RWPE1 (cell line): ENCODE measurements around the gene GPATCH2.

Experiments
- CTCF ChIA-PET: fragments of 350-600 bp; sonication (Branson Sonifier 250); formaldehyde crosslinking; extraction: SDS; loops from one replicate; lab custom pipeline; 2021; lab: Yijun Ruan, JAX
- POLR2A ChIA-PET: fragments of 400-600 bp; formaldehyde crosslinking; extraction: SDS; loops from one replicate; lab custom pipeline; 2020; ENCODE audit warnings: antibody characterized with exemption; ENCODE audit not compliant: low non-redundant PET; lab: Yijun Ruan, JAX
- DNase-seq: peaks from one replicate; pipeline ENCODE4 v3.0.0; 2012; ENCODE audit warnings: low spot score
- H3K27ac ChIP-seq: fragments of 450-650 bp; 2 replicates; pipeline ENCODE4 v1.5.1; 2017
- CTCF ChIP-seq: fragments of 450-650 bp; conservative IDR thresholded peaks from 2 replicates; pipeline ENCODE4 v1.5.1; 2017; ENCODE audit warnings: low read depth, mild to moderate bottlenecking

Gene GPATCH2

GRCh38 chr1:217418269-217419193, 212.4 kb downstream of the GPATCH2 start:
- DNase-seq, result no peak
- no peak overlapping the region for H3K27ac ChIP-seq
- POLR2A ChIA-PET, result no interaction called here
- CTCF ChIA-PET, result interaction anchor here (0.7 kb wide), 1 partner anchor 38 kb away, joined by 4 read pairs; no protein-coding TSS in a partner anchor
- no peak for TF ChIP-seq CTCF

- H3K27ac ChIP-seq, result no peak overlapping the region
- DNase-seq, result no peak
- TF ChIP-seq CTCF, result no peak
- POLR2A ChIA-PET, result no interaction called here
- CTCF ChIA-PET, result interaction anchor here (0.6 kb wide), 1 partner anchor 243 kb away, joined by 5 read pairs; no protein-coding TSS in a partner anchor
These were observed 213.5 kb downstream of the GPATCH2 start for GRCh38 chr1:217417363-217417762.

GRCh38 chr1:217407534-217408001, 223.3 kb downstream of the GPATCH2 start:
- DNase-seq, result no peak
- ChIA-PET POLR2A (no interaction called here), CTCF (no interaction called here)
- H3K27ac ChIP-seq, result no peak overlapping the region
- no peak for TF ChIP-seq CTCF

- DNase-seq, result no peak
- POLR2A ChIA-PET, result no interaction called here
- H3K27ac ChIP-seq, result no peak overlapping the region
- TF ChIP-seq CTCF, result no peak
- CTCF ChIA-PET, result interaction anchor here (0.6 kb wide), 1 partner anchor 9 kb away, joined by 4 read pairs; no protein-coding TSS in a partner anchor
These were observed 227.7 kb downstream of the GPATCH2 start for GRCh38 chr1:217403026-217403720.

- DNase-seq, result no peak
- POLR2A ChIA-PET, result no interaction called here
- CTCF ChIA-PET, result no interaction called here
- H3K27ac ChIP-seq, result no peak overlapping the region
- TF ChIP-seq CTCF, result no peak
These were observed 228.6 kb downstream of the GPATCH2 start for GRCh38 chr1:217402301-217402700.

- POLR2A ChIA-PET, result no interaction called here
- TF ChIP-seq CTCF, result no peak
- H3K27ac ChIP-seq, result no peak overlapping the region
- CTCF ChIA-PET, result interaction anchor here (0.6 to 0.7 kb wide), 3 partner anchors 76 to 666 kb away, joined by 3 read pairs; no protein-coding TSS in a partner anchor
- DNase-seq, result no peak
These were observed 237.0 kb downstream of the GPATCH2 start for GRCh38 chr1:217393896-217394295.
